CD8-positive, alpha-beta memory T cell (primary cell): ENCODE results near the gene SGCA. TPM values are rescaled to one million over a fixed set of nuclear protein-coding genes. Genes with fewer than 3 reads are reported as not detected.

Source experiments
- CTCF ChIA-PET: fragments of 350-600 bp; sonication (Branson Sonifier 250); formaldehyde crosslinking; loops from one replicate; lab custom pipeline; 2021; ENCODE audit warnings: antibody characterized with exemption; lab: Charles Lee
- POLR2A ChIA-PET: fragments of 350-600 bp; sonication (Branson Sonifier 250); formaldehyde crosslinking; loops from one replicate; lab custom pipeline; 2021; ENCODE audit warnings: antibody characterized with exemption; lab: Charles Lee
- DNase-seq, 5 donors: peaks; one replicate each; pipeline versions ENCODE4 v3.0.0 to v3.0.0-alpha.2; 2020 to 2022; ENCODE audit warnings: mixed read lengths in 1 of 5
- H3K27ac ChIP-seq: one replicate; pipeline ENCODE4 v1.7.0; 2013; ENCODE audit warnings: low read depth, mild to moderate bottlenecking, low read length, moderate library complexity
- H3K27me3 ChIP-seq: 2 replicates; pipeline ENCODE4 v1.7.0; 2013; ENCODE audit warnings: low read length, mild to moderate bottlenecking; ENCODE audit not compliant: insufficient read depth, poor library complexity, severe bottlenecking
- H3K36me3 ChIP-seq: 2 replicates; pipeline ENCODE4 v1.7.0; 2013; ENCODE audit warnings: mild to moderate bottlenecking, low read length, moderate library complexity; ENCODE audit not compliant: insufficient read depth
- H3K4me1 ChIP-seq: 2 replicates; pipeline ENCODE4 v1.7.0; 2013; ENCODE audit warnings: mild to moderate bottlenecking, low read length, moderate library complexity; ENCODE audit not compliant: insufficient read depth
- H3K4me3 ChIP-seq: 2 replicates; pipeline ENCODE4 v1.7.0; 2013; ENCODE audit warnings: mild to moderate bottlenecking, low read length
- H3K9me3 ChIP-seq: 2 replicates; pipeline ENCODE4 v1.7.0; 2013; ENCODE audit warnings: mild to moderate bottlenecking, low read length
- H3K27ac Mint-ChIP-seq, 8 donors: one replicate each; pipeline ENCODE4 v1.8.0; 2020 to 2021; ENCODE audit warnings: mixed read lengths in 8 of 8, mild to moderate bottlenecking in 6 of 8, inconsistent platforms in 3 of 8, moderate library complexity in 3 of 8
- H3K27me3 Mint-ChIP-seq, 2 donors: one replicate each; pipeline ENCODE4 v1.8.0; 2020 to 2021; ENCODE audit warnings: mixed read lengths in 2 of 2, mild to moderate bottlenecking in 1 of 2, moderate library complexity in 1 of 2
- H3K36me3 Mint-ChIP-seq, 3 donors: one replicate each; pipeline ENCODE4 v1.8.0; 2020 to 2021; ENCODE audit warnings: mixed read lengths in 3 of 3, inconsistent platforms in 1 of 3, mild to moderate bottlenecking in 1 of 3
- H3K4me1 Mint-ChIP-seq, 3 donors: one replicate each; pipeline ENCODE4 v1.8.0; 2020 to 2021; ENCODE audit warnings: mixed read lengths in 3 of 3, inconsistent platforms in 1 of 3, mild to moderate bottlenecking in 1 of 3
- H3K4me3 Mint-ChIP-seq, 7 donors: one replicate each; pipeline ENCODE4 v1.8.0; 2020 to 2021; ENCODE audit warnings: mixed read lengths in 7 of 7, mild to moderate bottlenecking in 6 of 7, moderate library complexity in 4 of 7, inconsistent platforms in 2 of 7
- H3K9me3 Mint-ChIP-seq, 5 donors: one replicate each; pipeline ENCODE4 v1.8.0; 2020 to 2022; ENCODE audit warnings: mixed read lengths in 5 of 5, mild to moderate bottlenecking in 3 of 5, moderate library complexity in 2 of 5, inconsistent platforms in 1 of 5
- polyA plus RNA-seq: library from polyadenylated mRNA; unstranded; fragments of 300-500 nt; fragmentation: Illumina TruSeq; gene quantifications from one replicate; pipeline ENCODE4 v1.2.3, GENCODE V29; 2021
- total RNA-seq, 2 experiments: library from RNA; stranded (reverse); gene quantifications; one replicate each; pipeline ENCODE4 v1.2.3, GENCODE V29; 2021

Gene SGCA
- total and polyA plus RNA-seq, 3 experiments from 2014 or later = 0.31 TPM; not detected in 2

DNA sequence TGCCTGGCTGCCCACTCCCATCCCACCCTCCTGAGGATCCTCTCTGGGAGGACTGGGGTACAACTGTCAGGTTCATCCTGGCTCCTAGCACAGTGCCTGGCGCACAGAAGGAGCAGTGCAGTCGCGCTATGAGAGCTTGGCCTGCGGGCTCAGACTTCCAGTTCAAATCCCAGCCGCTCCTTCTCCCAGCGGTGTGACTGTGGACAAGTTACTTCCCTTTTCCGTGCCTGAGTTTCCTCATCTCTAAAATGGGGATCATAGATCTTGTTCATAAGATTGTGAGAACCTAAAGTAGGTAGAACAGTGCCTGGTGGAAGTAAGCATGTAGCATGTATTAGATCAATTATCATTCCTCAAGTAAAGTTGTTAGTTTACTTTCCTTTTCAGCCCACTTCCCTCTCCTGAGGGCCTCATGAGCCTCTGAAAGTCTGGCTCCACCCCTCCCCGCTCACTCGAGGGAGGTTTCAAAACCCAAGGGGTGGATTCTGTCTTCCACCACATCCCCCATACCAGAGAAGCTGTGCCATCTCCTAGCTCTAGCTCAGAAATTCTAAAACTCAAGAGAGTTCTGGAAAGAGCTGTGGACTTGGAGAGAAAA lies 55.6 kb downstream of the SGCA start:
- no peak overlapping the region for H3K27ac Mint-ChIP-seq
- ChIA-PET POLR2A (no interaction called here), CTCF (interaction anchor here (1.3 to 1.8 kb wide), 2 partner anchors 12 to 21 kb away, joined by 3 to 7 read pairs; no protein-coding TSS in a partner anchor)
- peaks cover 2 to 19% (median 12%) of the 10 kb centered on the region in 5 donors for H3K9me3 Mint-ChIP-seq
- Histone ChIP-seq H3K4me1 (no peaks in the 10 kb centered on the region), H3K4me3 (no peak overlapping the region), H3K36me3 (no peaks in the 10 kb centered on the region), H3K27me3 (no peaks in the 10 kb centered on the region), H3K9me3 (no peaks in the 10 kb centered on the region), H3K27ac (no peak overlapping the region)
- H3K4me1 Mint-ChIP-seq = no peaks in the 10 kb centered on the region
- H3K27me3 Mint-ChIP-seq = peaks cover 9 to 27% of the 10 kb centered on the region in 2 donors
- H3K4me3 Mint-ChIP-seq = no peak overlapping the region
- DNase-seq = no peak
- peaks cover 0 to 12% (median 2%) of the 10 kb centered on the region in 3 donors for H3K36me3 Mint-ChIP-seq

DNA sequence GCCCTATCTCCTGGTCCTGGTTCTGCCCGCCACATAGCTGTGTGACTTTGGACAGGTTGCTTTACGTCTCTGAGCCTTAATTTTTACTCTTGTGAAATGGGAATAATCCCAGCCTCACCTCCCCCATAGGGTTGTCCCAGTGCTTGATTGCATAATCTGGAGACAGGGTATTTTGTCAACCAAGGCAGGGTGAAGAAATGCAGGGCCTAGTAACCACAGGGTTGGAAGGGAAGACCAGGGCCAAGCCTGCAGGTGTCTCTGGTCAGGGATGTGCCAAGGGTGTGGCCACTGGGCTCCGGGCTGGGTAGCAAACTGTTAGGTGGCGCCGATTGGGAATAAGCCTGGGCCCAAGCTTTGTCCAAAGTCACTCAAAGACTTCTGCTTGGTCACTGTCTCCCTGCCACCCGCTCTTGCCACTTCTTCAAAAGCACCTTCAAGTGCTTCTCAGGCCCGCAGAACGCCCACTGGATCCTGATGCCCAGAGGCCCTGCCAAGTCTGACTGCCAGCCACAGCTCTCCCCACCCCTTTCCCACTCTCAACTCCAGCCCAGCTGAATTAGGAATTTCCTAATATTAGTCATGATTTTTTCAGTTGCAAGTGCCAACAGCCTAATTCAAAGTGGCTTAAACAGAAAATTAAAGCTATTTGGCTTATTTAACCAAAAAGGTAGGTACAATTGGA lies 56.2 kb downstream of the SGCA start:
- no peak overlapping the region for H3K27ac ChIP-seq
- H3K4me1 ChIP-seq = no peaks in the 10 kb centered on the region
- ChIA-PET CTCF (interaction anchor here (1.1 to 1.8 kb wide), 2 partner anchors 22 to 51 kb away, joined by 3 to 7 read pairs; no protein-coding TSS in a partner anchor), POLR2A (no interaction called here)
- no peaks in the 10 kb centered on the region for H3K4me1 Mint-ChIP-seq
- no peaks in the 10 kb centered on the region for H3K36me3 ChIP-seq
- H3K27me3 ChIP-seq = no peaks in the 10 kb centered on the region
- H3K9me3 ChIP-seq = no peaks in the 10 kb centered on the region
- no peak overlapping the region for H3K27ac Mint-ChIP-seq
- H3K9me3 Mint-ChIP-seq = peaks cover 4 to 21% (median 13%) of the 10 kb centered on the region in 5 donors
- DNase-seq = no peak
- no peak overlapping the region for H3K4me3 ChIP-seq
- peaks cover 7 to 26% of the 10 kb centered on the region in 2 donors for H3K27me3 Mint-ChIP-seq
- H3K4me3 Mint-ChIP-seq = no peak overlapping the region
- peaks cover 0 to 12% (median 2%) of the 10 kb centered on the region in 3 donors for H3K36me3 Mint-ChIP-seq

DNA sequence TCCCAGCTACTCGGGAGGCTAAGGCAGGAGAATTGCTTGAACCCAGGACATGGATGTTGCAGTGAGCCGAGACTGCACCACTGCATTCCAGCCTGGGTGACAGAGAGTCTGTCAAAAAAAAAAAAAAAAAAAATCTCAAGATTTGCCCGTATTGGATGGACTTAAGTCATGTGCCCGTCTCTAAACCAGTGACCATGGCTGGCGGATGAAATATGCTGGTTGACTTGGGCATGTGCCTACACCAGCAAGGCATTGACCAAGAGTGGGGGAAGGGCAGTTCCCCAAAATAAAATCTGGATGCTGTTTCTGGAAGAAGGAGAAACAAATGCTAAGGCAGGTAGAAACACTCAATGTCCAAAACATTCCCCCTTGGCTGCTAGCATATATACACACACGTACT lies 57.1 kb downstream of the SGCA start:
- Histone ChIP-seq H3K27me3 (no peaks in the 10 kb centered on the region), H3K4me3 (no peak overlapping the region), H3K9me3 (no peaks in the 10 kb centered on the region), H3K4me1 (no peaks in the 10 kb centered on the region), H3K27ac (no peak overlapping the region), H3K36me3 (no peaks in the 10 kb centered on the region)
- POLR2A ChIA-PET = no interaction called here
- CTCF ChIA-PET = interaction anchor here (1.1 to 1.8 kb wide), 2 partner anchors 23 to 50 kb away, joined by 3 to 7 read pairs; no protein-coding TSS in a partner anchor
- H3K36me3 Mint-ChIP-seq = peaks cover 0 to 12% (median 2%) of the 10 kb centered on the region in 3 donors
- H3K4me3 Mint-ChIP-seq = no peak overlapping the region
- H3K4me1 Mint-ChIP-seq = no peaks in the 10 kb centered on the region
- peaks cover 7 to 29% of the 10 kb centered on the region in 2 donors for H3K27me3 Mint-ChIP-seq
- peaks cover 7 to 21% (median 16%) of the 10 kb centered on the region in 5 donors for H3K9me3 Mint-ChIP-seq
- H3K27ac Mint-ChIP-seq = no peak overlapping the region
- DNase-seq = no peak

Other genes starting within 250 kb of the SGCA start
- under 1 TPM; 0.58 to 0.88 TPM for gene DLX4, start 196.8 kb upstream of the SGCA start, total RNA-seq
- not detected for gene DLX4, start 196.8 kb upstream of the SGCA start, polyA plus RNA-seq
- under 1 TPM in 1 of 2 experiments, not detected in 1; 0.15 TPM for gene DLX3, start 170.8 kb upstream of the SGCA start, total RNA-seq
- not detected for gene DLX3, start 170.8 kb upstream of the SGCA start, polyA plus RNA-seq
- gene ITGA3, start 109.9 kb upstream of the SGCA start, total RNA-seq = 10 to 100 TPM; 11.8 to 12.5 TPM
- 2.7 TPM for gene ITGA3, start 109.9 kb upstream of the SGCA start, polyA plus RNA-seq
- gene PDK2, start 70.7 kb upstream of the SGCA start, total RNA-seq = 10 to 100 TPM; 19.5 to 22.4 TPM
- 41.2 TPM for gene PDK2, start 70.7 kb upstream of the SGCA start, polyA plus RNA-seq
- 1 to 10 TPM in 1 of 2 experiments, under 1 TPM in 1; 0.92 to 1.3 TPM for gene SAMD14, start 35.8 kb upstream of the SGCA start, total RNA-seq
- not detected for gene SAMD14, start 35.8 kb upstream of the SGCA start, polyA plus RNA-seq
- gene PPP1R9B, start 15.3 kb upstream of the SGCA start, total RNA-seq = 10 to 100 TPM; 86.9 to 89.0 TPM
- gene PPP1R9B, start 15.3 kb upstream of the SGCA start, polyA plus RNA-seq = 1.7 TPM
- under 1 TPM; 0.39 to 0.42 TPM for gene COL1A1, start 35.6 kb downstream of the SGCA start, total RNA-seq
- not detected for gene COL1A1, start 35.6 kb downstream of the SGCA start, polyA plus RNA-seq
- gene TMEM92, start 108.5 kb downstream of the SGCA start, total RNA-seq = not detected
- not detected for gene TMEM92, start 108.5 kb downstream of the SGCA start, polyA plus RNA-seq
- gene XYLT2, start 180.1 kb downstream of the SGCA start, total RNA-seq = 10 to 100 TPM; 31.8 to 32.6 TPM
- gene XYLT2, start 180.1 kb downstream of the SGCA start, polyA plus RNA-seq = 17.8 TPM
- gene MRPL27, start 207.2 kb downstream of the SGCA start, total RNA-seq = 10 to 100 TPM; 87.2 to 88.8 TPM
- gene MRPL27, start 207.2 kb downstream of the SGCA start, polyA plus RNA-seq = 49.2 TPM
- 10 to 100 TPM; 23.6 to 24.8 TPM for gene EME1, start 207.2 kb downstream of the SGCA start, total RNA-seq
- gene EME1, start 207.2 kb downstream of the SGCA start, polyA plus RNA-seq = 0.43 TPM
- gene LRRC59, start 231.5 kb downstream of the SGCA start, total RNA-seq = 100 to 1,000 TPM; 122 to 127 TPM
- gene LRRC59, start 231.5 kb downstream of the SGCA start, polyA plus RNA-seq = 22.9 TPM